SJCRH30 (cell line): ENCODE data around the gene ANKRD30B. TPM values are rescaled to one million over a fixed set of nuclear protein-coding genes. Genes with fewer than 3 reads are reported as not detected.

Source experiments
- total RNA-seq: library from RNA; depleted of rRNA; stranded (reverse); fragments of >200 nt; shearing (Covaris generic); gene quantifications from 2 replicates; pipeline ENCODE4 v1.2.3, GENCODE V29; 2014; rRNA removed

ANKRD30B gene
- total RNA-seq, 1 experiment from 2014 or later, result not detected

Other genes with a start within 250 kb of the ANKRD30B start
- gene POTEC, start 204.6 kb upstream of the ANKRD30B start, total RNA-seq, result not detected in 2 replicates